Measurements from ENCODE around the gene CFAP90. TPM values are rescaled to one million over a fixed set of nuclear protein-coding genes. Genes with fewer than 3 reads are reported as not detected.

CFAP90 gene
- total and polyA plus RNA-seq, 2 of the 8 experiments (the other 6 are each of a cell fraction or from before 2014, with no cell fraction given): 0.39 to 0.92 TPM

- TF ChIP-seq, protein P1, sequence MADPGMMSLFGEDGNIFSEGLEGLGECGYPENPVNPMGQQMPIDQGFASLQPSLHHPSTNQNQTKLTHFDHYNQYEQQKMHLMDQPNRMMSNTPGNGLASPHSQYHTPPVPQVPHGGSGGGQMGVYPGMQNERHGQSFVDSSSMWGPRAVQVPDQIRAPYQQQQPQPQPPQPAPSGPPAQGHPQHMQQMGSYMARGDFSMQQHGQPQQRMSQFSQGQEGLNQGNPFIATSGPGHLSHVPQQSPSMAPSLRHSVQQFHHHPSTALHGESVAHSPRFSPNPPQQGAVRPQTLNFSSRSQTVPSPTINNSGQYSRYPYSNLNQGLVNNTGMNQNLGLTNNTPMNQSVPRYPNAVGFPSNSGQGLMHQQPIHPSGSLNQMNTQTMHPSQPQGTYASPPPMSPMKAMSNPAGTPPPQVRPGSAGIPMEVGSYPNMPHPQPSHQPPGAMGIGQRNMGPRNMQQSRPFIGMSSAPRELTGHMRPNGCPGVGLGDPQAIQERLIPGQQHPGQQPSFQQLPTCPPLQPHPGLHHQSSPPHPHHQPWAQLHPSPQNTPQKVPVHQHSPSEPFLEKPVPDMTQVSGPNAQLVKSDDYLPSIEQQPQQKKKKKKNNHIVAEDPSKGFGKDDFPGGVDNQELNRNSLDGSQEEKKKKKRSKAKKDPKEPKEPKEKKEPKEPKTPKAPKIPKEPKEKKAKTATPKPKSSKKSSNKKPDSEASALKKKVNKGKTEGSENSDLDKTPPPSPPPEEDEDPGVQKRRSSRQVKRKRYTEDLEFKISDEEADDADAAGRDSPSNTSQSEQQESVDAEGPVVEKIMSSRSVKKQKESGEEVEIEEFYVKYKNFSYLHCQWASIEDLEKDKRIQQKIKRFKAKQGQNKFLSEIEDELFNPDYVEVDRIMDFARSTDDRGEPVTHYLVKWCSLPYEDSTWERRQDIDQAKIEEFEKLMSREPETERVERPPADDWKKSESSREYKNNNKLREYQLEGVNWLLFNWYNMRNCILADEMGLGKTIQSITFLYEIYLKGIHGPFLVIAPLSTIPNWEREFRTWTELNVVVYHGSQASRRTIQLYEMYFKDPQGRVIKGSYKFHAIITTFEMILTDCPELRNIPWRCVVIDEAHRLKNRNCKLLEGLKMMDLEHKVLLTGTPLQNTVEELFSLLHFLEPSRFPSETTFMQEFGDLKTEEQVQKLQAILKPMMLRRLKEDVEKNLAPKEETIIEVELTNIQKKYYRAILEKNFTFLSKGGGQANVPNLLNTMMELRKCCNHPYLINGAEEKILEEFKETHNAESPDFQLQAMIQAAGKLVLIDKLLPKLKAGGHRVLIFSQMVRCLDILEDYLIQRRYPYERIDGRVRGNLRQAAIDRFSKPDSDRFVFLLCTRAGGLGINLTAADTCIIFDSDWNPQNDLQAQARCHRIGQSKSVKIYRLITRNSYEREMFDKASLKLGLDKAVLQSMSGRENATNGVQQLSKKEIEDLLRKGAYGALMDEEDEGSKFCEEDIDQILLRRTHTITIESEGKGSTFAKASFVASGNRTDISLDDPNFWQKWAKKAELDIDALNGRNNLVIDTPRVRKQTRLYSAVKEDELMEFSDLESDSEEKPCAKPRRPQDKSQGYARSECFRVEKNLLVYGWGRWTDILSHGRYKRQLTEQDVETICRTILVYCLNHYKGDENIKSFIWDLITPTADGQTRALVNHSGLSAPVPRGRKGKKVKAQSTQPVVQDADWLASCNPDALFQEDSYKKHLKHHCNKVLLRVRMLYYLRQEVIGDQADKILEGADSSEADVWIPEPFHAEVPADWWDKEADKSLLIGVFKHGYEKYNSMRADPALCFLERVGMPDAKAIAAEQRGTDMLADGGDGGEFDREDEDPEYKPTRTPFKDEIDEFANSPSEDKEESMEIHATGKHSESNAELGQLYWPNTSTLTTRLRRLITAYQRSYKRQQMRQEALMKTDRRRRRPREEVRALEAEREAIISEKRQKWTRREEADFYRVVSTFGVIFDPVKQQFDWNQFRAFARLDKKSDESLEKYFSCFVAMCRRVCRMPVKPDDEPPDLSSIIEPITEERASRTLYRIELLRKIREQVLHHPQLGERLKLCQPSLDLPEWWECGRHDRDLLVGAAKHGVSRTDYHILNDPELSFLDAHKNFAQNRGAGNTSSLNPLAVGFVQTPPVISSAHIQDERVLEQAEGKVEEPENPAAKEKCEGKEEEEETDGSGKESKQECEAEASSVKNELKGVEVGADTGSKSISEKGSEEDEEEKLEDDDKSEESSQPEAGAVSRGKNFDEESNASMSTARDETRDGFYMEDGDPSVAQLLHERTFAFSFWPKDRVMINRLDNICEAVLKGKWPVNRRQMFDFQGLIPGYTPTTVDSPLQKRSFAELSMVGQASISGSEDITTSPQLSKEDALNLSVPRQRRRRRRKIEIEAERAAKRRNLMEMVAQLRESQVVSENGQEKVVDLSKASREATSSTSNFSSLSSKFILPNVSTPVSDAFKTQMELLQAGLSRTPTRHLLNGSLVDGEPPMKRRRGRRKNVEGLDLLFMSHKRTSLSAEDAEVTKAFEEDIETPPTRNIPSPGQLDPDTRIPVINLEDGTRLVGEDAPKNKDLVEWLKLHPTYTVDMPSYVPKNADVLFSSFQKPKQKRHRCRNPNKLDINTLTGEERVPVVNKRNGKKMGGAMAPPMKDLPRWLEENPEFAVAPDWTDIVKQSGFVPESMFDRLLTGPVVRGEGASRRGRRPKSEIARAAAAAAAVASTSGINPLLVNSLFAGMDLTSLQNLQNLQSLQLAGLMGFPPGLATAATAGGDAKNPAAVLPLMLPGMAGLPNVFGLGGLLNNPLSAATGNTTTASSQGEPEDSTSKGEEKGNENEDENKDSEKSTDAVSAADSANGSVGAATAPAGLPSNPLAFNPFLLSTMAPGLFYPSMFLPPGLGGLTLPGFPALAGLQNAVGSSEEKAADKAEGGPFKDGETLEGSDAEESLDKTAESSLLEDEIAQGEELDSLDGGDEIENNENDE (IDR thresholded peaks at IDR 0.05; ENCODE audit: insufficient replicate concordance, low read length): no peak
- TF ChIP-seq POLR2A (IDR thresholded peaks at IDR 0.05; ENCODE audit: control extremely low read depth in 1 of 2, low read depth in 2 of 2, low read length in 2 of 2) (no peak), SIN3A (conservative IDR thresholded peaks at IDR 0.05 in 1 of 2, IDR thresholded peaks at IDR 0.05 in 1 of 2; ENCODE audit: low read depth in 1 of 2, low read length in 2 of 2) (no peak), RAD21 (IDR thresholded peaks at IDR 0.05 in 1 of 2, conservative IDR thresholded peaks at IDR 0.05 in 1 of 2; ENCODE audit: low read depth in 2 of 2, low read length in 2 of 2) (no peak), RXRA (IDR thresholded peaks at IDR 0.05; ENCODE audit: insufficient read depth, low read depth, low read length) (no peak), BCL11A (IDR thresholded peaks at IDR 0.05; ENCODE audit: low read depth in 2 of 2, low read length in 2 of 2) (no peak), TEAD4 (IDR thresholded peaks at IDR 0.05; ENCODE audit: low read depth, low read length) (no peak), CREB1 (IDR thresholded peaks at IDR 0.05) (no peak)
These were observed 21.7 kb upstream of the CFAP90 start (continued) for GRCh38 chr5:7872517-7873130.
